Activated CD8-positive, alpha-beta T cell treated with anti-CD3 and anti-CD28 coated beads for 36 hours (primary cell): ENCODE data around the gene LNX1. TPM values are rescaled to one million over a fixed set of nuclear protein-coding genes. Genes with fewer than 3 reads are reported as not detected.

Experiments
- ATAC-seq: fragments of 200-7000 bp; cut with Tn5 transposase; one replicate; pipeline ENCODE4 v1.10.0; 2021; ENCODE audit warnings: mild to moderate bottlenecking, moderate library complexity
- CTCF ChIA-PET: fragments of 350-600 bp; sonication (Branson Sonifier 250); formaldehyde crosslinking; loops from one replicate; lab custom pipeline; 2021; ENCODE audit warnings: antibody characterized with exemption; lab: Charles Lee
- POLR2A ChIA-PET: fragments of 350-600 bp; sonication (Branson Sonifier 250); formaldehyde crosslinking; loops from one replicate; lab custom pipeline; 2021; ENCODE audit warnings: antibody characterized with exemption; lab: Charles Lee
- DNase-seq: peaks from one replicate; pipeline ENCODE4 v3.0.0-alpha.2; 2020
- H3K27ac Mint-ChIP-seq: one replicate; pipeline ENCODE4 v1.8.0; 2021; ENCODE audit warnings: mild to moderate bottlenecking, mixed read lengths
- H3K27me3 Mint-ChIP-seq: one replicate; pipeline ENCODE4 v1.8.0; 2021; ENCODE audit warnings: mixed read lengths
- H3K36me3 Mint-ChIP-seq: one replicate; pipeline ENCODE4 v1.8.0; 2021; ENCODE audit warnings: low read depth, mixed read lengths
- H3K4me1 Mint-ChIP-seq: one replicate; pipeline ENCODE4 v1.8.0; 2021; ENCODE audit warnings: low read depth, mixed read lengths
- H3K4me3 Mint-ChIP-seq: one replicate; pipeline ENCODE4 v1.8.0; 2021; ENCODE audit warnings: mild to moderate bottlenecking, moderate library complexity, mixed read lengths
- H3K9me3 Mint-ChIP-seq: one replicate; pipeline ENCODE4 v1.8.0; 2021; ENCODE audit warnings: mixed read lengths
- intact Hi-C: fragments of 100-400 bp; cut with micrococcal nuclease; formaldehyde crosslinking; loops from one replicate; pipeline ENCODE4 v1.10.0; 2022
- total RNA-seq, 2 experiments: library from RNA; stranded (reverse); gene quantifications; one replicate each; pipeline ENCODE4 v1.2.3, GENCODE V29; 2021
- TF ChIP-seq, protein P1 (sequence below): fragments of 200-600 bp; IDR thresholded peaks from one replicate; pipeline ENCODE4 v1.8.0; 2022; ENCODE audit warnings: antibody characterized with exemption, mild to moderate bottlenecking

Gene LNX1
- total RNA-seq, 2 experiments from 2014 or later, result not detected

GRCh38 chr4:53431052-53431451, 160.2 kb downstream of the LNX1 start:
- peaks cover 42% of the 10 kb centered on the region for H3K36me3 Mint-ChIP-seq
- ATAC-seq (peak; percentile 69), DNase-seq (peak; percentile 8)
- no peaks in the 10 kb centered on the region for H3K27me3 Mint-ChIP-seq
- intact Hi-C loops, result no loop called here
- CTCF ChIA-PET, result no interaction called here
- TF ChIP-seq, protein P1, sequence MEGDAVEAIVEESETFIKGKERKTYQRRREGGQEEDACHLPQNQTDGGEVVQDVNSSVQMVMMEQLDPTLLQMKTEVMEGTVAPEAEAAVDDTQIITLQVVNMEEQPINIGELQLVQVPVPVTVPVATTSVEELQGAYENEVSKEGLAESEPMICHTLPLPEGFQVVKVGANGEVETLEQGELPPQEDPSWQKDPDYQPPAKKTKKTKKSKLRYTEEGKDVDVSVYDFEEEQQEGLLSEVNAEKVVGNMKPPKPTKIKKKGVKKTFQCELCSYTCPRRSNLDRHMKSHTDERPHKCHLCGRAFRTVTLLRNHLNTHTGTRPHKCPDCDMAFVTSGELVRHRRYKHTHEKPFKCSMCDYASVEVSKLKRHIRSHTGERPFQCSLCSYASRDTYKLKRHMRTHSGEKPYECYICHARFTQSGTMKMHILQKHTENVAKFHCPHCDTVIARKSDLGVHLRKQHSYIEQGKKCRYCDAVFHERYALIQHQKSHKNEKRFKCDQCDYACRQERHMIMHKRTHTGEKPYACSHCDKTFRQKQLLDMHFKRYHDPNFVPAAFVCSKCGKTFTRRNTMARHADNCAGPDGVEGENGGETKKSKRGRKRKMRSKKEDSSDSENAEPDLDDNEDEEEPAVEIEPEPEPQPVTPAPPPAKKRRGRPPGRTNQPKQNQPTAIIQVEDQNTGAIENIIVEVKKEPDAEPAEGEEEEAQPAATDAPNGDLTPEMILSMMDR, result no peak
- H3K27ac Mint-ChIP-seq, result no peak overlapping the region
- H3K4me1 Mint-ChIP-seq, result peaks cover 27% of the 10 kb centered on the region
- no peak overlapping the region for H3K4me3 Mint-ChIP-seq
- POLR2A ChIA-PET, result no interaction called here
- H3K9me3 Mint-ChIP-seq, result no peaks in the 10 kb centered on the region

DNA sequence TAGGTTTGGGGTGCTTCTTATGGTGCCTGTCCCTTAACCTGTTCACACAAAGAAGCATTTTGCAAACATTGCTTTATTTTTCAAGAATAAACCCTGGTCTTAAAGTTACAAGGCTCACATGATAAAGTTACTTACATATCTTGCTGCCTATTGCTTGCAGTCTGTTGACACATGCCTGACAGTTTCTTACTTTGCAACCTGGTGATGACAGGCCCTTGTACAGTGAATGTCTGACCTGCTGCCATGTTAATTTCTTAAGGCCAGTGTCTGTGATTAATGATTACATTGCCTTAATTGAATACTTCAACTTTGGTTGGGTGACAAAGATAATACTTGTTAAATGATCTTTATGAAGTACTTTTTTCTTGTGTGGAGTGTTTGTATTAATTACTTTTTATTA, 163.9 kb downstream of the LNX1 start:
- Mint-ChIP-seq H3K4me1 (peaks cover 23% of the 10 kb centered on the region), H3K36me3 (peaks cover 27% of the 10 kb centered on the region), H3K9me3 (no peaks in the 10 kb centered on the region), H3K4me3 (no peak overlapping the region), H3K27me3 (no peaks in the 10 kb centered on the region), H3K27ac (no peak overlapping the region)
- POLR2A ChIA-PET, result no interaction called here
- no peak for DNase-seq
- CTCF ChIA-PET, result interaction anchor here (1.3 kb wide), 1 partner anchor 10 kb away, joined by 6 read pairs; no protein-coding TSS in a partner anchor
- intact Hi-C loops, result no loop called here
- TF ChIP-seq, protein P1, result no peak
- ATAC-seq, result no peak

DNA sequence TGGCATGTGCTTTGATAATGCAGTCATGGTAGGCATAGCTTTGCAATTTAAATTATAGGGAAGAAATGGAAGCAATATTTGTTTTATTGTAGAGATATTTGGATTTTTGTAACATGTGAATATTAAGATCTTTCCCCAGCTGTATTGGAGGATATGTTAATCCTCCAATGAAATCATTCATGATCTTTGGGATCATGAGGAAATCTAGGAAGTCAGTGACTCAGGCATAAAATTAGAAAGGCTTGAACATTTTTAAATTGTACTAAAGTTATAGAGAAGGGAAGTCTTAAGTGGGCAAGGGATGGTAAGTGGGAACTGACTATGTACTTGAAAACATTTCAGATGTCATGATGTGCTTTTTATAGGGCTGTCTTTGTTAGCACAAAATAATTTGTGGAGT, 167.0 kb downstream of the LNX1 start:
- H3K9me3 Mint-ChIP-seq, result no peaks in the 10 kb centered on the region
- no peak overlapping the region for H3K27ac Mint-ChIP-seq
- ATAC-seq, result no peak
- no peak overlapping the region for H3K4me3 Mint-ChIP-seq
- intact Hi-C loops, result no loop called here
- no peaks in the 10 kb centered on the region for H3K27me3 Mint-ChIP-seq
- H3K4me1 Mint-ChIP-seq, result peaks cover 6% of the 10 kb centered on the region
- no peak for DNase-seq
- POLR2A ChIA-PET, result no interaction called here
- TF ChIP-seq, protein P1, result no peak
- CTCF ChIA-PET, result no interaction called here
- H3K36me3 Mint-ChIP-seq, result peaks cover 8% of the 10 kb centered on the region

DNA sequence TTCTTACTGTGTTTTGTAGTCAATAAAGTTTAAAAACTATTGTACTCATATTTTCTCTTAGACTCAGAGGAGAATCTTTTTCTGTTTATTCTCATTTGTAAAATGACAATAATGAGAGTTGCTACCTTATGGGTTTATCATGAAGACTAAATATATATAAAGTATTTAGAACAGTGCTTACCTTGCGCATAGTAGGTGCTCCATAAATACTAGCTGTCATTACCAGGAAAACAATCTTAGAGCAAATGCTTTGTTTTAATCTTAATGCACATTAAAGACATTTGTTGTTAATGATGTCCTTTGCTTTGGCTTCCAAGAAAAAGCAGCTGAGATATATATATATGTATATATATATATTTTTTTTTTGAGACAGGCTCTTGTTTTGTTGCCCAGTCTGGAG, 168.9 kb downstream of the LNX1 start:
- CTCF ChIA-PET, result no interaction called here
- intact Hi-C loops, result no loop called here
- peaks cover 7% of the 10 kb centered on the region for H3K36me3 Mint-ChIP-seq
- H3K9me3 Mint-ChIP-seq, result no peaks in the 10 kb centered on the region
- TF ChIP-seq, protein P1, result no peak
- no peaks in the 10 kb centered on the region for H3K27me3 Mint-ChIP-seq
- ATAC-seq (no peak), DNase-seq (no peak)
- H3K4me3 Mint-ChIP-seq, result no peak overlapping the region
- POLR2A ChIA-PET, result no interaction called here
- no peak overlapping the region for H3K27ac Mint-ChIP-seq
- H3K4me1 Mint-ChIP-seq, result peaks cover 9% of the 10 kb centered on the region

GRCh38 chr4:53421791-53422190, 169.5 kb downstream of the LNX1 start:
- TF ChIP-seq, protein P1, result no peak
- POLR2A ChIA-PET, result no interaction called here
- no peaks in the 10 kb centered on the region for H3K27me3 Mint-ChIP-seq
- DNase-seq, result no peak
- peaks cover 9% of the 10 kb centered on the region for H3K4me1 Mint-ChIP-seq
- CTCF ChIA-PET, result no interaction called here
- H3K9me3 Mint-ChIP-seq, result no peaks in the 10 kb centered on the region
- no peak overlapping the region for H3K4me3 Mint-ChIP-seq
- intact Hi-C loops, result no loop called here
- no peak overlapping the region for H3K27ac Mint-ChIP-seq
- peaks cover 7% of the 10 kb centered on the region for H3K36me3 Mint-ChIP-seq
- no peak for ATAC-seq
